Choroid plexus epithelial cell (primary cell): ENCODE measurements around the gene PHIP.

Experiments
- DNase-seq: peaks from one replicate; pipeline ENCODE4 v3.0.0-alpha.2; 2010; ENCODE audit warnings: low read depth
- H3K4me3 ChIP-seq: 2 replicates; pipeline ENCODE4 v1.5.1; 2011; ENCODE audit warnings: low read depth, mild to moderate bottlenecking, control low read depth, low read length, moderate library complexity
- TF ChIP-seq, protein P1 (sequence below): conservative IDR thresholded peaks from 2 replicates; pipeline ENCODE4 v1.5.1; 2011; ENCODE audit warnings: low read depth, mild to moderate bottlenecking, control low read depth, inconsistent platforms, low read length, moderate library complexity

PHIP gene

DNA sequence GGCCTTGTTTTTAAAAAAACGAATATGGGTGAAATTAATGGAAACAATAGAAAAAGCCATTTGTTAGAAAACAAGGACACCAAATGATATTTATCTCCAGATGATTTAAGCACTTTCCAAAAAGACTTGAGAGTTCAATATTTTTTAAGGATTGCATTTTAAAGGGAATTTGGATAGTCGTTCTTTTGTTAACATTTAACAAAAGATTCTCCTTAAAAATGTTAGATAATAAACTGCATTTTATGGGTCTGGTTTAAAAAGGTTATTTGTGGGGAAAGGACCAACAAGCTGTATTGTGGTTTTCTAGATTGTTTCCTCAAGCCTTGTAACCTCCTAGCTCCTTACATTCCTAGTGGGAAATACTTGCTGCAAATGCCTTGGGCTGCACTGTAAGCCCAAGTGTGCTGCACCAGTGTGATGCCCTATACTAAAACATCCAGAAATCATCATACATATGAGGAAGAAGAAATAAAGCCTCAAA lies 1.5 kb upstream of the PHIP start:
- TF ChIP-seq, protein P1, sequence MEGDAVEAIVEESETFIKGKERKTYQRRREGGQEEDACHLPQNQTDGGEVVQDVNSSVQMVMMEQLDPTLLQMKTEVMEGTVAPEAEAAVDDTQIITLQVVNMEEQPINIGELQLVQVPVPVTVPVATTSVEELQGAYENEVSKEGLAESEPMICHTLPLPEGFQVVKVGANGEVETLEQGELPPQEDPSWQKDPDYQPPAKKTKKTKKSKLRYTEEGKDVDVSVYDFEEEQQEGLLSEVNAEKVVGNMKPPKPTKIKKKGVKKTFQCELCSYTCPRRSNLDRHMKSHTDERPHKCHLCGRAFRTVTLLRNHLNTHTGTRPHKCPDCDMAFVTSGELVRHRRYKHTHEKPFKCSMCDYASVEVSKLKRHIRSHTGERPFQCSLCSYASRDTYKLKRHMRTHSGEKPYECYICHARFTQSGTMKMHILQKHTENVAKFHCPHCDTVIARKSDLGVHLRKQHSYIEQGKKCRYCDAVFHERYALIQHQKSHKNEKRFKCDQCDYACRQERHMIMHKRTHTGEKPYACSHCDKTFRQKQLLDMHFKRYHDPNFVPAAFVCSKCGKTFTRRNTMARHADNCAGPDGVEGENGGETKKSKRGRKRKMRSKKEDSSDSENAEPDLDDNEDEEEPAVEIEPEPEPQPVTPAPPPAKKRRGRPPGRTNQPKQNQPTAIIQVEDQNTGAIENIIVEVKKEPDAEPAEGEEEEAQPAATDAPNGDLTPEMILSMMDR, result no peak
- peak overlapping the region; percentile 89 for H3K4me3 ChIP-seq
- DNase-seq, result peak; percentile 58

DNA sequence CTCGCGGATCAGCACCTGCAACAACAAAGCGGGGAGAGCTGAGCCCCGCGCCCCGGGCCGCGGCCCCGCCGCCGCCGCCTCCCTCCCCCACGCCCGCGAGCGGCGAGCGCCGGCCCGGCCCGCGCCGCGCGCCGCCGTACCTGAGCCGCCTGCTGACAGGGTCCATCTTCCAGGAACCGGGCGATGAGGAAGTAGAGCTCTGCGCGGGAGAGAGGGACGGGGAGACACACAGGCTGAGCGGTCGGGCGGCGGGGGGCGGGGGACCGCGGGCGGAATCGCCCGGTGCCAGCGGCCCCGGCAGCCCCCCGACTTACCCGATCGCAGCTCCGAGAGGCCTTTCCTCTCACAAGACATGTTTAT lies 359 bp downstream of the PHIP start:
- H3K4me3 ChIP-seq, result peak overlapping the region; percentile 89
- TF ChIP-seq, protein P1, result no peak
- no peak for DNase-seq

DNA sequence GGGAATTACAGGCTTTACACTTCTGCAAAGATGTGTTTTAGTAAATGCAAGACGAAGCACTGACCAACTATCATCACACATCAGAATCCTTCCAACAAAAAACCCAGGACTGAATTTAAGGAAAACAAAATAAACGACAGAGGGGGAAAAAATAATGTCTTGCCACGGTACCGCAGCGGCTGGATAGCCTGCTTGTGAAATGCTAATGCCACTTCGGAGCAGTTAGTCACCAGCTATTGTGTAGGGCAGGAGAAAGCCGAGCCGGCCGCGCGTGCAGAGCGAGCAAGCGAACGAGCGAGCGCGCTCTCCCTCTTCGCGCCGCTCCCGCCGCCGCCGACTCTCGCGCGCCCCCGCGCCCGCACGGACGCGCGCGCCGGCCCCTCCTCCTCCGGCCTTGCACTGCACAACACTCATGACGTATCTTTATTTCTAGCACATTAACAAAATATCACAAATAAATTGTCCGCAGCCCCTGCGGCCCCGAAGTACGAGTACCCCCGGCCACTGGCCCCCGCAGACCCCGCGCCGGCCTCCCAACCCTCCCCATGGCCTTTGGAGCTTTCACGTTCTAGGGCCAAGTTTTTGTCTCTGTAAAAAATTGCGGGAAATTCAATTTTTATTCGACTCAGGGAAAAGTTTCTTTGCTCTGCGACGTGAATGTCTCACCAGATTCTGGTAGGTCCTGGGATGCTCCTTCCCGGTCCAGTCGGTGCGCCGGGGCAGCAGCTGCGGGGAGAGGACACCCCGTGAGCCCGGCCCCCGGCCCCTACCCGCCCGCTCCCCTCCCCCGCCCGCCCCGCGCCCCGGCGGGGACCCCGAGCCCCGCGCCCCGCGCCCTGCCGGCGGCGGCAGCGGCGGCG lies 1.0 kb downstream of the PHIP start:
- H3K4me3 ChIP-seq, result peak overlapping the region; percentile 89
- peak; percentile 95 for DNase-seq
- TF ChIP-seq, protein P1, result no peak

DNA sequence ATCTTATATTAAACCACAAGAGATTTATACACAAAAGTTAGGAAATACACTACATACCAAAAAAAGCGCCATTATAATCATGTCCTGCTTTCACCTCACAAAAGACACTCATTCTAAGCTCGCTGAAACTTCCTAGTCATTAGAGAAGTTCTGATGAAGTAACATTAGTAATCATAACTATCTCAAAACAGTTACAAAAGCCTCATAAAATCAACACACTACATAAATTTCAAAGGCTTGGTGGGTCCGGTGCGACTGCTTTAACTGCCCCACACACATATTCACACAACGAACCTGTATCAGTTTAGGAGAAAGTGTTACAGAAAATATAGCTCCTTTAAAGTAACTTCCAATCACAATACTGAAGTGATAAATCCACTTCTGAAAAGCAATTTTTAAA lies 1.9 kb downstream of the PHIP start:
- peak; percentile 18 for DNase-seq
- peak overlapping the region; percentile 89 for H3K4me3 ChIP-seq
- TF ChIP-seq, protein P1, result no peak

DNA sequence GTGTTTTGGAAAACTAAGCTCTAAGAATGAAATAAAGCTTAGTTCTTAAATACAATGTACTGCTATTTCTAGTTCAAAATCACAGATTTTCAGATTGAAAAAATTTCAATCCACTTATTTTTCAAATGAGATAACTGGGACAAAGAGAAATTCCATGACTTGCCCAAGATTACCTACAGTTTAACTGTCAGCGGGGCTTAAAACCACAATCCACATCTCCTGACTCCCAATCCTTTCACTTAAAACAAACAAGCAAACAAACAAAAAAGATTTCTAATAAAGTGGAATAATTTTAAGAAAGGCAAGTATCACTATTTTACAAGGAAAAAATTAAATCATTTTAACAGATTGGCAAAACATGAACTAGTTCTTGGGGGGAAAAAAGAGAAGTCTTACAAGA lies 4.2 kb downstream of the PHIP start:
- no peak overlapping the region for H3K4me3 ChIP-seq
- TF ChIP-seq, protein P1, result no peak
- DNase-seq, result no peak

DNA sequence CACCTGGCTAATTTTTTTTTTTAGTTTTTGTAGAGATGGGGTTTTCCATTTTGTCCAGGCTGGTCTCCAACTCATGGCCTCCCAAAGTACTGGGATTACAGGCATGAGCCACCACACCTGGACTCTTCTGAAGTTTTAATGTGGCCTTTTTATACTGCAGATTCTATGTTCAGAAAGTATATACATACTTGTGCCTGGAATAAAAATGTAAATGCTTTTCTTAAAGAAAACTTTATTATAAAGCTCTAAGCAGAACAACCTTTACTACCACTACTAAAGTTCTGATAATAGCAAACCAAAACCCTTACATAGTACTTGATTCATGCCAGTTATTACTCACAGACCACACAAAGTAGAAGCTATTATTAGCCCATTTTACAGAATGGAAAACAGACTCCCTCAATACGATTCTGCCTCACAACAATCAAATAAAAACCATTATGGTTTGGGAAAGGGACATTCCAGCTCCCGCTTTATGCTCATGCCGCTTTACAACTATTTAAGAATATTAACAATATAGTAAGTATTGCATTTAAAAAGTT lies 5.3 kb downstream of the PHIP start:
- no peak for DNase-seq
- no peak overlapping the region for H3K4me3 ChIP-seq

More for the DNA sequence above, 5.3 kb downstream of the PHIP start:
- TF ChIP-seq, protein P1, result no peak
